Eye (tissue), 1 donor: ENCODE data around the gene DOK7.
"Not testable (repeated sequence)": the region's sequence is repeated elsewhere in the genome, so short reads cannot be mapped to it uniquely, and the experiment has no call there.

Experiments used
- DNase-seq: peaks from one replicate; pipeline ENCODE4 v3.0.0-alpha.2; 2015

DOK7 gene

DNA sequence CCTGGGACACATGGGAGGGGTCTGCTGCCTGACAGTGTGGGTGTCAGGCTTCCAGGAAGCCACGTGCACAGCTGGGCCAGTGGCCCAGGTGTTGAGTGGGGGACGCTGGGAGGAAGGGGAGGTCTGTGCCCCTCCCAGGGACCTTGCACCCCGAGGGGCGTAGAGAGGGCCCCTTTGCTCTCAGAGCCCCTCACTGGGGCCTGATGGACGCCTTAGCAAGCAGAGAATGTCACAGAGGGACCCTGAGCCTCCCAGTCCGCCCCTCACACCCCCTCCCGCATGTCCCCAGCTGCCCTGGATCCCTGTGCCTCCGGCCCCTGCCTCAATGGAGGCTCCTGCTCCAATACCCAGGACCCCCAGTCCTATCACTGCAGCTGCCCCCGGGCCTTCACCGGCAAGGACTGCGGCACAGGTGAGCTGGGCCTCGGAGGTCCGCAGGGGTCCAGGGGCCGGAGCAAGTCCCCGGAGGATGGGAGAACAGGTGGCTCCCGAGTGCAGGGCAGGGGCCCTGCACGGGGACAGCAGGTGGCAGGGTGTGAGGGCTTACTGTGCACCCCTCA, 19.3 kb upstream of the DOK7 start:
- DNase-seq: no peak

- no peak for DNase-seq
These were observed 18.6 kb upstream of the DOK7 start for GRCh38 chr4:3444351-3445110.

- DNase-seq: no peak
These were observed 17.8 kb upstream of the DOK7 start for GRCh38 chr4:3445111-3445820.

GRCh38 chr4:3445829-3446545, 17.1 kb upstream of the DOK7 start:
- no peak for DNase-seq

DNA sequence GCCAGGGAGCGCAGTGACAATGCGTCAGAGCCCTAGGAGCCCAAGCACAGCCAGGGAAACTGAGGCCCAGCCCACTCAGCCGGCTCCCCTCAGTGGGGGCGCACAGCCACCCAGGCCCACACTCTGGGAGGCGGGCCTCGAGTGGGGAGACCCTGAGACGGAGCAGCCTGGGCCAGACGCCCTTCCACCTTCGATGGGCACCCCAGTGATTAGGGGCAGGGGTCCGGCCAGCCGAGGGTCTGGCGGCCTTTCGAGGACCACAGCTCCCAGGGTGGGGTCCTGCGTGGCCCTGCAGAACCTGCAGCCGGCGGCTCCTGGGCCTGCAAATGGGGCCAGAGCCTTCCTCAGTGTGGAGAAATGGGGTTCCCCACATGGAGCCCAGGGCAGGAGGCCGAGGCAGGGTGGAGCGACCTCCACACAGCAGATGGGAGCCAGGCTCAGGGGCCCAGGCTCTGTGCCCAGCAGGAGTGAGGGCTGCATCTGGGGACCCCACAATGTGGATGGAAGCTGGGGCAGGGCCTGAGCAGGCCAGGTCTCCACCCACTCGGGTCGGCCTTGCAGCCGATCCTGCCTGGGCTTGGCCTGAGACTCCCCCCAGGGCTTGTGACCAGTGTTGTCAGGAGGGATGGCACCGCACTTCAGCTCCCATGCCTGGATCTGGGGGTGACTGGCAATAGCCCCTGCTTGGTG, 16.3 kb upstream of the DOK7 start:
- no peak for DNase-seq

- no peak for DNase-seq
These were observed 15.4 kb upstream of the DOK7 start for GRCh38 chr4:3447431-3448395.

DNA sequence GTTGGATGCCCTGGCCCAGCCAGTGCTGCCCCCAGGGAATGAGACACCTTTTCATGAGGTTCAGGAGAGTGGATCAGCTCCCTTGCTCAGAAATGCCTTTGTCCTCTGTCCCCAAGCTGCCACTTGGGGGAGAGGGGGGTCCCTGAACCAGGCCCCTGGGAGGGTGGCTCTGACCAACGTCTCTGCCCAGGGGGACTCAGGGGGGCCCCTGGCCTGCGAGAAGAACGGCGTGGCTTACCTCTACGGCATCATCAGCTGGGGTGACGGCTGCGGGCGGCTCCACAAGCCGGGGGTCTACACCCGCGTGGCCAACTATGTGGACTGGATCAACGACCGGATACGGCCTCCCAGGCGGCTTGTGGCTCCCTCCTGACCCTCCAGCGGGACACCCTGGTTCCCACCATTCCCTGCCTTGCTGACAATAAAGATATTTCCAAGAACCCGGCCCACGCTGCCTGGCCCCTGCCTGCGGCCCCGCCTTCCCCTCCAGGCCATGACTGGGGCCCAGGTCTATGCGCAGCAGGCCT, 14.0 kb upstream of the DOK7 start:
- no peak for DNase-seq

DNA sequence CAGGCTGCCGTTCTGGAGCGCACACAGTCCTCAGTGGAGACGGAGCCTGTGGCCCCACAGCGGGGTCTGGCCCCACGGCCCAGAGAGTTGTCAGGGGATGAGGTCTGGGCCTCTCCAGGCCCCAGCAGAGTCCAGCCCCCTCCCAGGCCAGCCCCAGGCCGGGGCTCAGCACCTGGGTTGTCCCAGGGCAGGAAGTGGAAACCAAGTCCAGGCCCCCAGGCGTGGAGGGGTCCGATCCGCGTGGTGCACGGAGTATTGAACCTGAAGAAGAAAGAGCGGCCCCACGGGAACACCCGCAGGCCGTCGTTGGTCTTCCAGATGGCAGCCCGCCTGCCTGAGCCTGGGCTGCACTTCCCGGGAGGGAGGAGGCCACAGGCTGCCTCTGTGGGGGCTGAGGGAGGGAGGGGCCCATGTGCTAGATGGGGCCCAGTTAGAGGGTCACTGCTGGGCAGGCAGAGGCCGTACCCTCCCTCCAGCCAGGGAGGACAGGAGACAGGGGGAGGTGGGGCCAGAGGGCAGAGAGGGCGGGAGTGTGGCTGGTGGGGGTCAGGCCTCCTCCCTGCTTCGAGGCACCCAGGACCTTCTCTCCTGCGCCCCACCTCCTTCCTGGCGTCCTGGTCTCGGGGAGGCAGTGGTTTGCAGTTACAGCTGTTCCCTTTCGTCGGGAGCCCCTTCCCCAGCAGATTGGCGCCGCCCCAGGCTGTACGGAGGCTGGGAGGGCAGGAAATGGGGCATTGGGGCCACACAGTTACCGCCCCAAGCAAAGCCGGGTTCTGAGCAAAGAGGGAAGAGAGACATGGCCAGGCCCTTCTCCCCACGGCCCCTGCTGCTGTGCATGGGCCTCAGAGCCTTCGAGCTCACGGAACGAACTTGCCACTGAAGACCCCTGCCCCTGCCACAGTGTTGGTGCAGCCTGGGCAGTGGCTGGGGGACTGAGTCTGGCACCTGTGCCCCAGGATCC, 13.3 kb upstream of the DOK7 start:
- peak; percentile 61 for DNase-seq

GRCh38 chr4:3450643-3451042, 12.5 kb upstream of the DOK7 start:
- no peak for DNase-seq

DNA sequence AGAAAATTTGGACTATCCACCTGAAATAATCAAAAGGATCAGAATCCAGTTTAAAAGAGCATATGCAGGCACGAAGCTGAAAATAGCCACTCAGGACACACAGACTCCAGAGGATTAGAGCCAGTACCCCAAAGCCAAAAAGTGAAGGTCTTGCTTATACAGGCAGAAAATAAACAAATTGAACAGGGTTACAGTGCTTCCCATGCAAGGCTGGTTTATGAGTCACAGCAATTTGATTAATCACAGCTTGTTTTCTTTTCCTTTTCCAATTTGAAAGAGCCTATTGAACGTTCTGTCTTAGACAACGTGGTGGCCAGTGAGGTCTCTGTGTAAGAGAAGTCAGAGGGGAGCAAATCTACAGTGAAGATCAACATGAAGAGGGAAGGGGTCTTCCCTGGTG, 11.2 kb upstream of the DOK7 start:
- no peak for DNase-seq

GRCh38 chr4:3452376-3452775, 10.7 kb upstream of the DOK7 start:
- no peak for DNase-seq

DNA sequence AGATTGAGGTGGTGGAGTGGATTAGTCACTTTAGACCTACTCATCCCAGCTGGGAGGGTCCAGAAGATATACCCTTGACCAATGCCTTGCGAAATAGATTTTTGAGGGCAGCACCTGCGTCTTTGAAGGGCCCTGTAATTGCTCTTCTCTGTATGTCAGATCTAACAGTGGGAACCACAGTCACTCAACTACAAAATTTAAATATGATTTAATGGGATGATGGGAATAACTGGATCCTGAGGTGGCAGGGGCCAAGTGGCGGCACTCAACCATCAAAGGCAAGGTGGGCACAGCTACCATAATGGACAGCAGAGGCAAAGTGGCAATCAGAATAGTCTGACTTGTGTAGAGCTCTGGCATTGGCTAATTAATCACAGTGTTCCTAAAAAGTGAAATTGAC, 7.5 kb upstream of the DOK7 start:
- not testable (repeated sequence) for DNase-seq

- DNase-seq: no peak
These were observed 4.7 kb upstream of the DOK7 start for GRCh38 chr4:3458371-3458770.

GRCh38 chr4:3459156-3459555, 4.0 kb upstream of the DOK7 start:
- not testable (repeated sequence) for DNase-seq

- no peak for DNase-seq
These were observed 2.2 kb upstream of the DOK7 start for GRCh38 chr4:3460926-3461325.

DNA sequence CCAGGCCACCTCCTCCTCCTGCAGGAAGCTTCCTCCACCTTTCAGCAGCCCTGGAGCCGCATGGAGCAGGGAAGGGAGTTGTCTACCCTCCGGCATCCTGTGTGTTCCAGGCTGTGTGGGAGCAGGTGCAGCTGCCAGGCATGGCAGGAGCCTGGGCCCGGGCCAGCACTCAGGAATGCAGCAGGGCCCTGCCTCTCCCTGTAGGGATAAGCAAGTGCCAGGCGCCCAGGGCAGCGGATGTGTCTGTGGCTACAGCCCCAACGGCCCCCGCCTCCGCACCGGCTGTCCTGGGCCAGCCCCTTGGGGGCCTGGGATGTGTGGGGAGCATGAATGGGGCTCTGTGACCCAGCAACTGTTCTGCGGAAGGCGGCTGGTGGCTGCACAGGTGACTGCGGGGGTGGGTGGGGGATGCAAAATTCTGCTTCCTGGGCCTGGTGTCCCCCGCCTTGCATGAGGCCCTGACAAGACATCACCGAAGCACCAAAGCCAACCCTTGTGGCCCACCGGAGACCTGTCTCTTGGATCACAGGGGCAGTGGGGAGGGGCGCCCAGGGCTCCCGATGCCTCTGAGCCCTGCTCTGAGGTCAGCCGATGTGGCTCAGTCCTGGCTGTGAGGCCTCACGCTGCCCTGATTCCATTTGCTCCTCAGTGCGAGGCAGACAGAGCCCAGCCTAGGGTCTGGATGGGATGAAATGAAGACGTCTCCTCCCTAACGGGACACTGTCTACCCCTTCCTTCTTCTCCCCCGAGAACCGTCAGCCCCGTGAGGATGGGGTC, 1.4 kb upstream of the DOK7 start:
- DNase-seq: peak; percentile 65

- no peak for DNase-seq
These were observed 751 bp upstream of the DOK7 start for GRCh38 chr4:3462321-3462789.

GRCh38 chr4:3463556-3464348, 646 bp downstream of the DOK7 start:
- DNase-seq: no peak
